ENCODE results near the gene STRIP2. TPM values are rescaled to one million over a fixed set of nuclear protein-coding genes. Genes with fewer than 3 reads are reported as not detected.
A peak's percentile ranks its signal among the peaks of the same experiment; 100 is the strongest.

The STRIP2 gene
- total and polyA plus RNA-seq, 2 of the 13 experiments (the other 11 are each of a cell fraction or from before 2014, with no cell fraction given) = 3.9 to 8.2 TPM

GRCh38 chr7:129433847-129434674 is at the start of gene STRIP2 (continued):
- TF ChIP-seq, protein P1, sequence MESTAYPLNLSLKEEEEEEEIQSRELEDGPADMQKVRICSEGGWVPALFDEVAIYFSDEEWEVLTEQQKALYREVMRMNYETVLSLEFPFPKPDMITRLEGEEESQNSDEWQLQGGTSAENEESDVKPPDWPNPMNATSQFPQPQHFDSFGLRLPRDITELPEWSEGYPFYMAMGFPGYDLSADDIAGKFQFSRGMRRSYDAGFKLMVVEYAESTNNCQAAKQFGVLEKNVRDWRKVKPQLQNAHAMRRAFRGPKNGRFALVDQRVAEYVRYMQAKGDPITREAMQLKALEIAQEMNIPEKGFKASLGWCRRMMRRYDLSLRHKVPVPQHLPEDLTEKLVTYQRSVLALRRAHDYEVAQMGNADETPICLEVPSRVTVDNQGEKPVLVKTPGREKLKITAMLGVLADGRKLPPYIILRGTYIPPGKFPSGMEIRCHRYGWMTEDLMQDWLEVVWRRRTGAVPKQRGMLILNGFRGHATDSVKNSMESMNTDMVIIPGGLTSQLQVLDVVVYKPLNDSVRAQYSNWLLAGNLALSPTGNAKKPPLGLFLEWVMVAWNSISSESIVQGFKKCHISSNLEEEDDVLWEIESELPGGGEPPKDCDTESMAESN (CRISPR knock-in tag; conservative IDR thresholded peaks at IDR 0.05) = no peak; the same call in 1 of the 2 replicates
- TF ChIP-seq NONO (IDR thresholded peaks at IDR 0.05) = no peak
- TF ChIP-seq NONO (CRISPR knock-in tag; conservative IDR thresholded peaks at IDR 0.05) = no peak
- no peak for TF ChIP-seq RELA (CRISPR knock-in tag; IDR thresholded peaks at IDR 0.05)
- no peak for TF ChIP-seq RORA (CRISPR knock-in tag; IDR thresholded peaks at IDR 0.05)
- 0 out of 2 replicates have a peak, but pooled peaks have one; percentile 31 for TF ChIP-seq ETV6 (CRISPR knock-in tag; conservative IDR thresholded peaks at IDR 0.05)
- no peak for TF ChIP-seq ZNF841 (CRISPR knock-in tag; IDR thresholded peaks at IDR 0.05; ENCODE audit: borderline replicate concordance)
- peak; percentile 82 for TF ChIP-seq SAP130 (CRISPR knock-in tag; IDR thresholded peaks at IDR 0.05; ENCODE audit: low read depth)
- TF ChIP-seq ZFP91 (CRISPR knock-in tag; IDR thresholded peaks at IDR 0.05; ENCODE audit: borderline replicate concordance) = peak; percentile 63; the same call in 1 of the 2 replicates
- TF ChIP-seq KAT2B (IDR thresholded peaks at IDR 0.05; ENCODE audit: borderline replicate concordance, low read depth, low read length) = no peak
- TF ChIP-seq ZNF333 (CRISPR knock-in tag; IDR thresholded peaks at IDR 0.05; ENCODE audit: borderline replicate concordance) = no peak
- no peak for TF ChIP-seq ZNF720 (CRISPR knock-in tag; IDR thresholded peaks at IDR 0.05)
- TF ChIP-seq POLR2AphosphoS5 (IDR thresholded peaks at IDR 0.05; ENCODE audit: low read depth, low read length) = 0 out of 2 replicates have a peak, but pooled peaks have one; percentile 44
- TF ChIP-seq FOXO1 (CRISPR knock-in tag; IDR thresholded peaks at IDR 0.05) = no peak
- no peak for TF ChIP-seq SETDB1 (CRISPR knock-in tag; IDR thresholded peaks at IDR 0.05; ENCODE audit: borderline replicate concordance)
- 0 out of 2 replicates have a peak, but pooled peaks have one; percentile 9 for TF ChIP-seq ZNF580 (CRISPR knock-in tag; IDR thresholded peaks at IDR 0.05; ENCODE audit: borderline replicate concordance, low read depth)
- no peak for TF ChIP-seq MEF2D (CRISPR knock-in tag; IDR thresholded peaks at IDR 0.05)
- 0 out of 2 replicates have a peak, but pooled peaks have one; percentile 25 for TF ChIP-seq HES4 (CRISPR knock-in tag; IDR thresholded peaks at IDR 0.05; ENCODE audit: borderline replicate concordance)
- TF ChIP-seq ZBTB7B (CRISPR knock-in tag; IDR thresholded peaks at IDR 0.05) = peak; percentile 63; the same call in 1 of the 2 replicates
- no peak for TF ChIP-seq SIX1 (CRISPR knock-in tag; IDR thresholded peaks at IDR 0.05; ENCODE audit: borderline replicate concordance)
- TF ChIP-seq ZNF557 (CRISPR knock-in tag; IDR thresholded peaks at IDR 0.05) = no peak; the same call in 1 of the 2 replicates
- TF ChIP-seq, protein P2, sequence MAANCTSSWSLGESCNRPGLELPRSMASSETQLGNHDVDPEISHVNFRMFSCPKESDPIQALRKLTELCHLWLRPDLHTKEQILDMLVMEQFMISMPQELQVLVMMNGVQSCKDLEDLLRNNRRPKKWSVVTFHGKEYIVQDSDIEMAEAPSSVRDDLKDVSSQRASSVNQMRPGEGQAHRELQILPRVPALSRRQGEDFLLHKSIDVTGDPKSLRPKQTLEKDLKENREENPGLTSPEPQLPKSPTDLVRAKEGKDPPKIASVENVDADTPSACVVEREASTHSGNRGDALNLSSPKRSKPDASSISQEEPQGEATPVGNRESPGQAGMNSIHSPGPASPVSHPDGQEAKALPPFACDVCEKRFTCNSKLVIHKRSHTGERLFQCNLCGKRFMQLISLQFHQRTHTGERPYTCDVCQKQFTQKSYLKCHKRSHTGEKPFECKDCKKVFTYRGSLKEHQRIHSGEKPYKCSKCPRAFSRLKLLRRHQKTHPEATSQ (CRISPR knock-in tag; IDR thresholded peaks at IDR 0.05; ENCODE audit: borderline replicate concordance) = 0 out of 2 replicates have a peak, but pooled peaks have one; percentile 17
- TF ChIP-seq CBFB (CRISPR knock-in tag; IDR thresholded peaks at IDR 0.05) = peak; percentile 36; the same call in 1 of the 2 replicates
- peak; percentile 41; the same call in 1 of the 2 replicates for TF ChIP-seq KLF11 (CRISPR knock-in tag; IDR thresholded peaks at IDR 0.05)
